ENCODE measurements around the gene ZFAND3. TPM values are rescaled to one million over a fixed set of nuclear protein-coding genes. Genes with fewer than 3 reads are reported as not detected.

Gene ZFAND3
- total and polyA plus RNA-seq, 2 of the 4 experiments (the other 2 are of a cell fraction), result 10.9 to 26.7 TPM

DNA sequence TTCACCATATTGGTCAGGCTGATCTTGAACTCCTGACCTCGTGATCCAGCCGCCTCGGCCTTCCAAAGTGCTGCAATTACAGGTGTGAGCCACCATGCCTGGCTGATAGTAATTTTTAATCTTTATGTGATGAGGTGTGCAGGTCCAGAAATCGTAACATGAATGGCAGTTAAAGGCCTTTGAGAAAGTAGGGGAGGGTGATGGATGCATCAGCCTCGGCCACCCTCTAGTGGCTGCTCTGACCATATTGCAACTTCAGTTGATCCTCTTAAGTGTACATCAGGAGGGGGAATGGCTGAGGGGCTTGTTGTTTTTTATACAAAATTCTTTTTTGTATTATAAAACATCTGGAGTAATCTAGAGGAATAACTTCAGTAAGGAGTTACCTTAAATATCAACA is 193.0 kb downstream of the ZFAND3 start:
- no peak overlapping the region for H3K4me2 ChIP-seq (ENCODE audit: low read depth, low read length)
- no peak overlapping the region for H3K14ac ChIP-seq (replicated peaks; ENCODE audit: low read depth, low read length)
- ATAC-seq (ENCODE audit: low read depth), result peak; percentile 83
- no peaks in the 10 kb centered on the region for H3K9me3 ChIP-seq (ENCODE audit: control insufficient read depth, insufficient read depth, low read length)
- H4K91ac ChIP-seq (ENCODE audit: insufficient read depth, low read depth, low read length), result no peak overlapping the region
- H3K23ac ChIP-seq (ENCODE audit: low read depth, low read length), result no peak overlapping the region
- H2AK5ac ChIP-seq (ENCODE audit: low read depth, low read length), result no peak overlapping the region
- no peak overlapping the region for H2BK120ac ChIP-seq (ENCODE audit: low read depth, low read length)
- DNase-seq, result peak; percentile 67
- TF ChIP-seq MAFK (IDR thresholded peaks at IDR 0.05; ENCODE audit: low read depth, low read length) (no peak), NFE2L2 (IDR thresholded peaks at IDR 0.05; ENCODE audit: low read depth, low read length) (no peak), CHD1 (IDR thresholded peaks at IDR 0.05; ENCODE audit: low read depth, low read length) (no peak), FOS (IDR thresholded peaks at IDR 0.05; ENCODE audit: low read depth, low read length) (no peak), MAZ (IDR thresholded peaks at IDR 0.05; ENCODE audit: borderline replicate concordance, low read depth, low read length) (no peak), RCOR1 (IDR thresholded peaks at IDR 0.05; ENCODE audit: insufficient replicate concordance, low read length) (no peak), POLR2A (IDR thresholded peaks at IDR 0.05; ENCODE audit: low read depth, low read length) (no peak), BHLHE40 (IDR thresholded peaks at IDR 0.05; ENCODE audit: low read depth, low read length) (no peak), MXI1 (IDR thresholded peaks at IDR 0.05; ENCODE audit: borderline replicate concordance, low read depth, low read length) (no peak), RAD21 (IDR thresholded peaks at IDR 0.05; ENCODE audit: low read length) (peak; percentile 88), SMC3 (IDR thresholded peaks at IDR 0.05; ENCODE audit: low read depth, low read length) (peak; percentile 82), CEBPB (IDR thresholded peaks at IDR 0.05; ENCODE audit: low read depth, low read length) (no peak), RFX5 (IDR thresholded peaks at IDR 0.05; ENCODE audit: low read depth, low read length) (no peak)
- TF ChIP-seq, protein P1, sequence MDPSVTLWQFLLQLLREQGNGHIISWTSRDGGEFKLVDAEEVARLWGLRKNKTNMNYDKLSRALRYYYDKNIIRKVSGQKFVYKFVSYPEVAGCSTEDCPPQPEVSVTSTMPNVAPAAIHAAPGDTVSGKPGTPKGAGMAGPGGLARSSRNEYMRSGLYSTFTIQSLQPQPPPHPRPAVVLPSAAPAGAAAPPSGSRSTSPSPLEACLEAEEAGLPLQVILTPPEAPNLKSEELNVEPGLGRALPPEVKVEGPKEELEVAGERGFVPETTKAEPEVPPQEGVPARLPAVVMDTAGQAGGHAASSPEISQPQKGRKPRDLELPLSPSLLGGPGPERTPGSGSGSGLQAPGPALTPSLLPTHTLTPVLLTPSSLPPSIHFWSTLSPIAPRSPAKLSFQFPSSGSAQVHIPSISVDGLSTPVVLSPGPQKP (IDR thresholded peaks at IDR 0.05; ENCODE audit: borderline replicate concordance, low read depth, low read length), result no peak
- TF ChIP-seq, protein P2, sequence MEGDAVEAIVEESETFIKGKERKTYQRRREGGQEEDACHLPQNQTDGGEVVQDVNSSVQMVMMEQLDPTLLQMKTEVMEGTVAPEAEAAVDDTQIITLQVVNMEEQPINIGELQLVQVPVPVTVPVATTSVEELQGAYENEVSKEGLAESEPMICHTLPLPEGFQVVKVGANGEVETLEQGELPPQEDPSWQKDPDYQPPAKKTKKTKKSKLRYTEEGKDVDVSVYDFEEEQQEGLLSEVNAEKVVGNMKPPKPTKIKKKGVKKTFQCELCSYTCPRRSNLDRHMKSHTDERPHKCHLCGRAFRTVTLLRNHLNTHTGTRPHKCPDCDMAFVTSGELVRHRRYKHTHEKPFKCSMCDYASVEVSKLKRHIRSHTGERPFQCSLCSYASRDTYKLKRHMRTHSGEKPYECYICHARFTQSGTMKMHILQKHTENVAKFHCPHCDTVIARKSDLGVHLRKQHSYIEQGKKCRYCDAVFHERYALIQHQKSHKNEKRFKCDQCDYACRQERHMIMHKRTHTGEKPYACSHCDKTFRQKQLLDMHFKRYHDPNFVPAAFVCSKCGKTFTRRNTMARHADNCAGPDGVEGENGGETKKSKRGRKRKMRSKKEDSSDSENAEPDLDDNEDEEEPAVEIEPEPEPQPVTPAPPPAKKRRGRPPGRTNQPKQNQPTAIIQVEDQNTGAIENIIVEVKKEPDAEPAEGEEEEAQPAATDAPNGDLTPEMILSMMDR (conservative IDR thresholded peaks at IDR 0.05; ENCODE audit: low read depth, low read length), result peak; percentile 75
- TF ChIP-seq, protein P3, sequence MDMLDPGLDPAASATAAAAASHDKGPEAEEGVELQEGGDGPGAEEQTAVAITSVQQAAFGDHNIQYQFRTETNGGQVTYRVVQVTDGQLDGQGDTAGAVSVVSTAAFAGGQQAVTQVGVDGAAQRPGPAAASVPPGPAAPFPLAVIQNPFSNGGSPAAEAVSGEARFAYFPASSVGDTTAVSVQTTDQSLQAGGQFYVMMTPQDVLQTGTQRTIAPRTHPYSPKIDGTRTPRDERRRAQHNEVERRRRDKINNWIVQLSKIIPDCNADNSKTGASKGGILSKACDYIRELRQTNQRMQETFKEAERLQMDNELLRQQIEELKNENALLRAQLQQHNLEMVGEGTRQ (IDR thresholded peaks at IDR 0.05; ENCODE audit: low read depth, low read length), result no peak
- H3K27me3 ChIP-seq (ENCODE audit: control insufficient read depth, insufficient read depth, low read length), result no peaks in the 10 kb centered on the region
- H3K9ac ChIP-seq (ENCODE audit: low read depth, low read length), result no peak overlapping the region
- H2AFZ ChIP-seq (replicated peaks; ENCODE audit: low read length, poor library complexity), result no peak overlapping the region
- peaks cover 38 to 73% of the 10 kb centered on the region in 2 experiments for H3K79me1 ChIP-seq (ENCODE audit: low read depth in 1 of 2, low read length in 2 of 2)
- no peak overlapping the region for H2BK20ac ChIP-seq (ENCODE audit: low read depth, low read length)
- H4K20me1 ChIP-seq (ENCODE audit: insufficient read depth, low read length), result peaks cover 75% of the 10 kb centered on the region
- no peak overlapping the region for H3K4me3 ChIP-seq (ENCODE audit: insufficient read depth, low read depth, low read length)
- ChIA-PET CTCF (interaction anchor here (0.9 kb wide), 1 partner anchor 11 kb away, joined by 6 read pairs; no protein-coding TSS in a partner anchor), POLR2A (ENCODE audit: unreplicated experiment) (no interaction called here)
- H3K56ac ChIP-seq (ENCODE audit: extremely low read depth, insufficient read depth, low read length), result no peak overlapping the region
- H4K5ac ChIP-seq (ENCODE audit: low read depth, low read length), result no peak overlapping the region
- H3K36me3 ChIP-seq (ENCODE audit: control insufficient read depth, insufficient read depth, low read length), result no peaks in the 10 kb centered on the region
- in situ Hi-C loops (cut with MboI; ENCODE audit: low sequenced_read_pairs) (no loop called here), dilution Hi-C loops (cut with HindIII; ENCODE audit: low sequenced_read_pairs, unreplicated experiment) (no loop called here), intact Hi-C loops (cut with micrococcal nuclease) (loop anchor here (1.0 kb wide), 2 partner anchors 221 to 307 kb away; no protein-coding TSS in a partner anchor)
- BruUV-seq (replicated peaks), result no TSS peak
- no peak overlapping the region for H3K4ac ChIP-seq (ENCODE audit: low read depth, low read length)
- no peak overlapping the region for H3K27ac ChIP-seq (ENCODE audit: insufficient read depth, low read length)
- peaks cover 4% of the 10 kb centered on the region; the same call in 1 of the 2 replicates for H3K4me1 ChIP-seq (ENCODE audit: control insufficient read depth, insufficient read depth, low read length)
- H2AK9ac ChIP-seq (replicated peaks; ENCODE audit: low read depth, low read length, poor library complexity), result no peak overlapping the region
- no peak overlapping the region for H2BK5ac ChIP-seq (ENCODE audit: low read depth, low read length, poor library complexity, severe bottlenecking)
- no peak overlapping the region for H3K18ac ChIP-seq (ENCODE audit: low read depth, low read length)
- WGBS, 2 experiments (ENCODE audit: extremely low coverage in 2 of 2, insufficient read length in 1 of 2), result 40% methylated on average over 1 of the region's 5 CpGs; no CpG with 5 or more reads in 1 of the 2 experiments
- no peak overlapping the region for H2BK15ac ChIP-seq (ENCODE audit: low read depth, low read length)
- peaks cover 4% of the 10 kb centered on the region for H3K9me1 ChIP-seq (ENCODE audit: insufficient read depth, low read length)
- no peak overlapping the region for H4K8ac ChIP-seq (ENCODE audit: low read depth in 2 of 2, low read length in 2 of 2)

All from IMR-90 (cell line).